Neural progenitor cell (in vitro differentiated cells): ENCODE results near the gene FBLN7. TPM values are rescaled to one million over a fixed set of nuclear protein-coding genes. Genes with fewer than 3 reads are reported as not detected.
A peak's percentile ranks its signal among the peaks of the same experiment; 100 is the strongest.

Source experiments
- DNase-seq: peaks from one replicate; pipeline ENCODE4 v3.0.0-alpha.2; 2016; ENCODE audit warnings: low spot score
- H2AFZ ChIP-seq: fragments of 200-600 bp; sonication (generic); replicated peaks from 2 replicates; pipeline ENCODE4 v1.6.1; 2016; ENCODE audit warnings: antibody characterized with exemption
- H3F3A ChIP-seq: fragments of 200-600 bp; sonication (generic); 2 replicates; pipeline ENCODE4 v1.6.1; 2016; ENCODE audit warnings: antibody characterized with exemption, low read depth
- H3K27ac ChIP-seq: fragments of 200-600 bp; sonication (generic); 2 replicates; pipeline ENCODE4 v1.5.1; 2016; ENCODE audit warnings: mild to moderate bottlenecking
- H3K27me3 ChIP-seq: fragments of 200-600 bp; sonication (generic); 2 replicates; pipeline ENCODE4 v1.6.1; 2016; ENCODE audit warnings: mild to moderate bottlenecking, moderate library complexity
- H3K36me3 ChIP-seq: fragments of 200-600 bp; sonication (generic); 2 replicates; pipeline ENCODE4 v1.5.1; 2016
- H3K4me1 ChIP-seq: fragments of 200-600 bp; sonication (generic); 2 replicates; pipeline ENCODE4 v1.6.1; 2016; ENCODE audit warnings: mixed run types
- H3K4me2 ChIP-seq: fragments of 200-600 bp; sonication (generic); 2 replicates; pipeline ENCODE4 v1.6.1; 2016
- H3K4me3 ChIP-seq: fragments of 200-600 bp; sonication (generic); 2 replicates; pipeline ENCODE4 v1.5.1; 2016
- H3K79me2 ChIP-seq: fragments of 200-600 bp; sonication (generic); 2 replicates; pipeline ENCODE4 v1.6.1; 2016; ENCODE audit warnings: low read depth
- H3K9ac ChIP-seq: fragments of 200-600 bp; sonication (generic); 2 replicates; pipeline ENCODE4 v1.6.1; 2016
- H3K9me3 ChIP-seq: fragments of 200-600 bp; sonication (generic); 2 replicates; pipeline ENCODE4 v1.5.1; 2016; ENCODE audit warnings: low read depth
- H4K20me1 ChIP-seq: fragments of 200-600 bp; sonication (generic); 2 replicates; pipeline ENCODE4 v1.6.1; 2016; ENCODE audit warnings: low read depth
- H3K27ac Mint-ChIP-seq: 3 replicates; pipeline ENCODE4 v1.8.0; 2021; ENCODE audit warnings: mixed read lengths
- H3K27me3 Mint-ChIP-seq: 2 replicates; pipeline ENCODE4 v1.8.0; 2022; ENCODE audit warnings: low read depth, mild to moderate bottlenecking, inconsistent platforms, moderate library complexity, mixed read lengths; ENCODE audit not compliant: insufficient read depth
- H3K36me3 Mint-ChIP-seq: 3 replicates; pipeline ENCODE4 v1.8.0; 2021; ENCODE audit warnings: mixed read lengths
- H3K4me1 Mint-ChIP-seq: 3 replicates; pipeline ENCODE4 v1.8.0; 2021; ENCODE audit warnings: mixed read lengths
- H3K4me3 Mint-ChIP-seq: 3 replicates; pipeline ENCODE4 v1.8.0; 2021; ENCODE audit warnings: mild to moderate bottlenecking, moderate library complexity, mixed read lengths
- H3K9me3 Mint-ChIP-seq: 3 replicates; pipeline ENCODE4 v1.8.0; 2020; ENCODE audit warnings: mixed read lengths
- CTCF ChIP-seq: fragments of 200-600 bp; sonication (generic); IDR thresholded peaks from 2 replicates; pipeline ENCODE4 v1.5.1; 2017; ENCODE audit warnings: antibody characterized with exemption, mild to moderate bottlenecking
- EZH2 ChIP-seq: fragments of 200-600 bp; sonication (generic); IDR thresholded peaks from 2 replicates; pipeline ENCODE4 v1.6.1; 2017; ENCODE audit warnings: antibody characterized with exemption, mild to moderate bottlenecking, moderate library complexity
- EZH2phosphoT487 ChIP-seq: fragments of 200-600 bp; sonication (generic); IDR thresholded peaks from 2 replicates; pipeline ENCODE4 v1.6.1; 2017; ENCODE audit warnings: antibody characterized with exemption
- total RNA-seq: library from RNA; depleted of rRNA; stranded (reverse); fragments of >200 nt; gene quantifications from 2 replicates; pipeline ENCODE4 v1.2.3, GENCODE V29; 2015; ENCODE audit warnings: low replicate concordance

FBLN7 gene
- total RNA-seq, 1 donor from 2014 or later: 7.8 TPM

- no peak for DNase-seq
- no peaks in the 10 kb centered on the region for H3K9me3 ChIP-seq
- Mint-ChIP-seq H3K9me3 (peaks cover 18% of the 10 kb centered on the region), H3K27me3 (no peaks in the 10 kb centered on the region), H3K4me3 (no peak overlapping the region), H3K27ac (peak overlapping the region; percentile 39), H3K36me3 (peaks cover 29% of the 10 kb centered on the region), H3K4me1 (no peaks in the 10 kb centered on the region)
- H3K27me3 ChIP-seq: no peaks in the 10 kb centered on the region
- no peaks in the 10 kb centered on the region for H3K79me2 ChIP-seq
- H3F3A ChIP-seq: peaks cover 10% of the 10 kb centered on the region
- H3K27ac ChIP-seq: no peak overlapping the region
- no peak for TF ChIP-seq CTCF
- no peak for TF ChIP-seq EZH2phosphoT487
- no peak for TF ChIP-seq EZH2
- no peaks in the 10 kb centered on the region for H3K36me3 ChIP-seq
- H3K4me3 ChIP-seq: no peak overlapping the region
- H4K20me1 ChIP-seq: no peaks in the 10 kb centered on the region
- no peak overlapping the region for H3K4me2 ChIP-seq
- H2AFZ ChIP-seq: no peak overlapping the region
- H3K4me1 ChIP-seq: peaks cover 10% of the 10 kb centered on the region
- no peak overlapping the region for H3K9ac ChIP-seq
Measured at GRCh38 chr2:112183327-112184025, 45.3 kb downstream of the FBLN7 start.

GRCh38 chr2:112184121-112184520 is 45.9 kb downstream of the FBLN7 start:
- Mint-ChIP-seq H3K4me1 (no peaks in the 10 kb centered on the region), H3K9me3 (peaks cover 13% of the 10 kb centered on the region), H3K27me3 (no peaks in the 10 kb centered on the region), H3K4me3 (no peak overlapping the region), H3K27ac (no peak overlapping the region), H3K36me3 (peaks cover 25% of the 10 kb centered on the region)
- DNase-seq: no peak
- H3K79me2 ChIP-seq: no peaks in the 10 kb centered on the region
- H3K4me1 ChIP-seq: peaks cover 10% of the 10 kb centered on the region
- H4K20me1 ChIP-seq: no peaks in the 10 kb centered on the region
- no peaks in the 10 kb centered on the region for H3K9me3 ChIP-seq
- H3K36me3 ChIP-seq: no peaks in the 10 kb centered on the region
- TF ChIP-seq CTCF (no peak), EZH2 (no peak), EZH2phosphoT487 (no peak)
- H2AFZ ChIP-seq: no peak overlapping the region
- H3K9ac ChIP-seq: no peak overlapping the region
- peaks cover 10% of the 10 kb centered on the region for H3F3A ChIP-seq
- no peaks in the 10 kb centered on the region for H3K27me3 ChIP-seq
- no peak overlapping the region for H3K4me3 ChIP-seq
- no peak overlapping the region for H3K4me2 ChIP-seq
- no peak overlapping the region for H3K27ac ChIP-seq

- no peak for DNase-seq
- Mint-ChIP-seq H3K36me3 (peaks cover 19% of the 10 kb centered on the region), H3K4me1 (no peaks in the 10 kb centered on the region), H3K9me3 (peaks cover 5% of the 10 kb centered on the region), H3K27me3 (no peaks in the 10 kb centered on the region), H3K4me3 (no peak overlapping the region), H3K27ac (no peak overlapping the region)
- peaks cover 10% of the 10 kb centered on the region for H3F3A ChIP-seq
- no peak overlapping the region for H2AFZ ChIP-seq
- H3K4me1 ChIP-seq: peaks cover 10% of the 10 kb centered on the region
- no peaks in the 10 kb centered on the region for H3K36me3 ChIP-seq
- H4K20me1 ChIP-seq: no peaks in the 10 kb centered on the region
- TF ChIP-seq EZH2phosphoT487 (no peak), EZH2 (no peak), CTCF (no peak)
- no peak overlapping the region for H3K4me3 ChIP-seq
- H3K79me2 ChIP-seq: no peaks in the 10 kb centered on the region
- H3K9me3 ChIP-seq: no peaks in the 10 kb centered on the region
- no peak overlapping the region for H3K9ac ChIP-seq
- no peak overlapping the region for H3K27ac ChIP-seq
- no peak overlapping the region for H3K4me2 ChIP-seq
- H3K27me3 ChIP-seq: no peaks in the 10 kb centered on the region
Measured at GRCh38 chr2:112185131-112185530, 46.9 kb downstream of the FBLN7 start.
